ENCODE measurements around the gene NEUROD1.
"Not testable (repeated sequence)": the region's sequence is repeated elsewhere in the genome, so short reads cannot be mapped to it uniquely, and the experiment has no call there.

The NEUROD1 gene

DNA sequence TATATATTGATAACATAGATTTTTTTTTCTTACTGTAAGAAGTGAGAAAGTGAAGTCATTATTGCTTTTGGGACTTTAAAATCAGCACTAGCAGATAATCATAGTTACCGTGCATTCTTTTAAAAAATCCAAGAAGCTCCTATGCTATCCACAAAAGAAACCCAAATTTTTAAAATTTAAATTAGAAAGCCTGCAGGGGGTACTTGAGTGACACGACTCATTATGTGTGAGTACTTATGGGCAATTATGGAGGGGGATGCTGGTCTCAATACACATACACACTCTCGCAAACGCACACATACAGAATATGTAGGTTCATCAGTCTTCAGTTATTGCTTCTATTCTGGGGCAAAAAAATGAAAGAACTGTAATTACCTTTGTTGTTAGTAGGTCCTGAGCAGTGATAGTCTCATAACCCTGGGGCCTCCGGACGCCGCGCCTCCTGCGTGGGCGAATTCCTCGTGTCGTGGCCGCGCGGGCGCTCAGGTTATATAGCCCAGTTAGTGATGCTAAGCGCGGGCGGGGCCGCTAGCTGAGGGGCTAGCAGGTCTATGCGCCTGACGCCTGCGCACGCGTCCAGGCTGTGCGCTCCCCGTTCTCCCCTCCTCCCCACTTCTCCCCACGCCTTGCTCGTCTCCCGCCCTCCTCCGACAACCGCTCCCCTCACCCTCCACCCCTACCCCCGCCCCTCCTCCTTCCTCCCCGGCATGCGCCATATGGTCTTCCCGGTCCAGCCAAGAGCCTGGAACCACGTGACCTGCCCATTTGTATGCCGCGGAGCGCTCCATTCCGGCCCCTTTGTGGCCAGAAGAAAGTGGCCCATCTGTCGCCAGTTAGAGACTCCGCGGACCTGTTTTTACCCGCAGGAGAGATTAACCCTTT lies at the start of gene NEUROD1:
NEUROD1 (minus strand) TSS at position 463 of the 882 bp plus-strand sequence. CDS start 1,657 bp downstream, outside the sequence.
- DNase-seq, result peak; percentile 61

DNA sequence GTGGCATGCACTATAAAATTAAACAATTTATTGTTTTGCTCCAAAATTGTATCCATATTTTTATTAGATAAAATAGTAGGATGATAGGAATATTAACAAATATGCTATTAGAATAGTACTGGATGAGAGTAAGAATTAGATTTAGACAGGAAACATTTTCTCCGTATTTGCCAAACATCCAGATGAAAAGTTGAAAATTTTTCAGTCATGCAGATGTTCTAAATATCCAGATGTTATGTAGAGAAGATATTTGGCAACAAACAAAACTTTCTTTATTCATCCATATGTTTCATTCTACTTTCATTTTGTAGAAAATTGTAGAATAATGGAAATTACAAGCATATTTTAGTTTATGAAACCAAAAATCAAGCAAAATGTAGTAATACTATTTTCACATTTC lies 45.2 kb upstream of the NEUROD1 start:
- DNase-seq, result no peak

DNA sequence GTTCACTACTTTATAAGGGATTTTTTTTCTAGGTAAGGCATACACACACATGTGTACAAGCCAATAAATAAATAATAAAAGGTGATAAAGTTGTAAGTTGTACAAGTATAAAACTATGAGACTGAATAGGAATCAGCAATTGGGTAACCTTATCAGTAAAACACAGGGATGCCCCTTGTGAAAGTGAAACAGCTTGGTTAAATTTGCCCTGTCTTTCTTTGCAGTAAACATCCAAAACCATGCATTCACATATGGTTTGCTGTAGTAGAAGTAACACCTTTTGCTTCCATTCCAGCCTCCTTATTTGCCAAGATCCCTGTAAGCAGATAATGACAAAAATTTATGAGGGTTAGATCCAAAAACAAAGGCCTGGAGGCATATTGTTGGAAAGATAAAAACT lies 44.3 kb upstream of the NEUROD1 start:
- no peak for DNase-seq

DNA sequence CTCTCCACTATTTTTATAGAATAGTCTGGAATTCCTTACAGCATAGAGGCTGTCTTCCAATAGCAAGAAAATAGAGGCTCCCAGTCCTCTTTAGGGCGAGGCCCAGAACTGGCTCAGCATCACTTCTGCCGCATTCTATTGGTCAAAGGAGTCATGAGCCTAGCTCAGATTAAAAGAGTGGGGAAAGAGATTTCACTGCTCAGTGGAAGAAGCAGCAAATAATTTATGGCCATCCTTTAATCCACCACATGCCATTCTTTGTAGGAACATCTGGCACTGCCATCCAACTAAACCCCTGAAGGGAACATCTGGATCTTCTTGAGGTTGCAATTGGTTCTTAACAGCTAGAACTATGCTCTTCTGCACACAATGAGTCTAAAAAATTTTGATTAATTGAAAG lies 43.4 kb upstream of the NEUROD1 start:
- DNase-seq, result no peak

DNA sequence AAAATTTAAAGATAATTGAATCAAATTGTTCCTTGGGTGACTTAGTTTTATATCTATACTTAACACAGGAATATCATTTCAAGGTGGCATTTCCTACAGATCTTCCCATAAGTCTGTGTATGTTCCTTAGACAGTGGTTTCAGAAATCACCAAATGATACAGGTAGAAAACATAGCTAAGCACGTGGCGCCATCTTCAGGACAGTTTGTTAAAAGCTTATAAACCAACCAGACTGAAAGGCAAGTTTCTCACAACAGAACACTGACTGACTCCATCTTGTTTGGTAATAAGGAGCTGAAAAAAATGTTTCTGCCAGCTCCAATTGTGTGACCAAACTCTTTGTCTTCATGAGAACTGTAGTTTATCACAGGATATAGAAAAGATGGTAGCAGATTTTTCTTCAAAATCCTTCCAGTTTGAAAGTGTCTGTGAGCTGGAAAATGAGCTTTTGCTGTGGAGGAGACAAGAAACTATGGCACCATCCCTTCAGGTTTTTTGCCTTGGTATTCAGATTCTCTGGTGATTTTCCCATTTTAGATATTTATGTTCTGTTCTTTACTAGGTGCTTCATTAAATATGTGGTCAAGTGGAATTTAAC lies 34.8 kb upstream of the NEUROD1 start:
- DNase-seq, result peak; percentile 29

DNA sequence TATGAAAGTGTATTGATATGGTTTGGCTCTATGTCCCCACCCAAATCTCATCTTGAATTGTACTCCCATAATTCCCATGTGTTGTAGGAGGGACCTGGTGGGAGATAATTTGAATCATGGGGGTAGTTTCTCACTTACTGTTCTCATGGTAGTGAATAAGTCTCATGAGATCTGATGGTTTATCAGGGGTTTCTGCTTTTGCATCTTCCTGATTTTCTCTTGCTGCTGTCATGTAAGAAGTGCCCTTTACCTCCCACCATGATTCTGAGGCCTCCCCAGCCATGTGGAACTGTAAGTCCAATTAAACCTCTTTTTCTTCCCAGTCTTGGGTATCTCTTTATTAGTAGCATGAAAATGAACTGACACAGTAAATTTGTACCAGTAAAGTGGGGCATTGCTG lies 30.7 kb upstream of the NEUROD1 start:
- DNase-seq, result not testable (repeated sequence)

DNA sequence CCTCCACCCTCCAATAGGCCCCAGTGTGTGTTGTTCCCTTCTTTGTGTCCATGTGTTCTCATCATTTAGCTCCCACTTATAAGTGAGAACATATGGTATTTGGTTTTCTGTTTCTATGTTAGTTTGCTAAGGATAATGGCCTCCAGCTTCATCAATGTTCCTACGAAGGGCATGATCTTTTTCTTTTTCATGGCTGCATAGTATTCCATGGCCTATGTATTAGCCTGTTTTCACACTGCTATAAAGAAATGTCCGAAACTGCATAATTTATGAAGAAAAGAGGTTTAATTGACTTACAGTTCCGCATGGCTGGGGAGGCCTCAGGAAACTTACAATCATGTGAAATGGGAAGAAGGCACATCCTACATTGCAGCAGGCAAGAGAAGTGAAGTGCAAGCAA lies 22.2 kb upstream of the NEUROD1 start:
- DNase-seq, result not testable (repeated sequence)

DNA sequence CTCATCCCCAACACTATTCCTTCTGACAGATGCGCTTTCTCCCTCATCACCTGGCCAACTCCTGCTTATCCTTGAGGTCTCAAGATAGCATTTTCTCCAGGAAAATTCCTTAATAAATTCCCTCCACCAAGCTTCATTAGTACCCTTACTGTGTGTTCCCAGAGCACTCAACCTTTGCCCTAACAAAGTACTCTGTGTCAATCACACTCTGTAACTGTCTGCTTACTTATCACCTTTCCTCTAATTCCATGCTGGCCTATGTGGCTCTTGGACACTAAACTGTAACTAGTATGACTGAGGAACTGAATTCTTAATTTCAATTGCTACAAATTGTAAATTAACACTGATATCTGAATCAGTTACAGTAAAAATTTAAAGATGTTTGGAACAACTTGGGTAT lies 17.9 kb upstream of the NEUROD1 start:
- no peak for DNase-seq

DNA sequence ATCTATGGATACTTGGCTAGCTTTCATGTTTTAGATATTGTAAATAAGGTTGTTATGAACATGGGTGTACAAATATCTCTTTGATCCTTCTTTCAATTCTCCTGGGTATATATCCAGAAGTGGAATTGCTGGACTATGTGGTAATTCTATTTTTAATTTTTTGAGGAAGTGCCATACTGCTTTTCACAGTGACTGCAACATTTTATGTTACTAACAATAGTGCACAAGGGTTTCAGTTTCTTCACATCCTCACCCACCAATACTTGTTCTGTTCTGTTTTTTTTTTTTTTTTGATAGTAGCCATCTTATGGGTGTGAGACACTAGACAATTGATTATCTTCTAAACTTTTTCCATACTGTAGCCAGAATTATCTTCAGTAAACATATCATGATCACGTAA lies 17.3 kb upstream of the NEUROD1 start:
- DNase-seq, result no peak

DNA sequence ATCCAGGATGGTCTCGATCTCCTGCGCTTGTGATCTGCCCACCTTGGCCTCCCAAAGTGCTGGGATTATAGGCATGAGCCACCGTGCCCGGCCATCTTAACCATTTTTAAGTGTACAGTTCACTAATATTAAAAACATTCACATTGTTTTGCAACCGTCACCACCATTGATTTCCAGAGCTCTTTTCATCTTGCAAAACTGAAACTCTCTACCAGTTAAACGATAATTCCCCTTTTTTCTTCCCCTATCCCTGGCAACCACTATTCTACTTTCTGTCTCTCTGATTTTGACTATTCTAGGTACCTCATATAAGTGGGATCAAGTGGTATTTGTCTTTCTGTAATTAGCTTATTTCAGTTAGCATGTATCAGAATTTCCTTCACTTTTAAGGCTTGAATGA lies 16.8 kb upstream of the NEUROD1 start:
- DNase-seq, result no peak

DNA sequence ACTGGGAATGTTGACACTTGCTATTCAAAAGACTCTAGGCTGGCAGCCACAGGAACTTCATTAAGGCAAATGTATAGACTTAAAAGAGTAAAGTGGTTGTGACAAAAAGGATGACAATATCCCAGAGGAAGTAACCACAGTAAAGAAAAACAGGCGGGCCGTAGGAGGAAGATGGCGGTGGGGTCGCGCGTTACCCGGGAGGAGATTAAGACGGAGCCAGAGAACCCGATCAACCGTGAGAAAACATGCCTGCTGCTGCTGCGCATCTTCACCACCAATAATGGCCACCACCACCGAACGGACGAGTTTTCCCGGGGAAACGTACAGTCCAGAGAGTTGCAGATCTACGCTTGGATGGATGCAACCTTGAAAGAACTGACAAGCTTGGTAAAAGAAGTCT lies 14.0 kb upstream of the NEUROD1 start:
- DNase-seq, result no peak

DNA sequence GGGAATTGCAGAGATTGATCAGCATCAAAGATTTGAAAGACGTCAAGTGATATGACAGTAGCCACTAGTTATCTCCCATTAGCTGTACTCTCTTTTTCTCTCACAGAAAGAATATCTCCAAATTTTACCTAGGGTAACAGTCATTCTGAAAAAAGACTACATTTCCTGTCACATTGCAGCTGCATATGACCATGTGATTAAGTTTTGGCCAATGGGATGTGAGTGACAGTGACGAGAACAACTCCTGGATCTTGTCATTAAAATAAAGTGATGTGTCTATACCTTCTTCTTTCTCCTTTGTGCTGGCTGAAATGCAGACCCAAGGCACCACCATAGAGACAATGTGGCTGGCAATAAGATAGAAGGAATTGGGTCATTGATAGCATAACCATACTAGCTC lies 10.5 kb upstream of the NEUROD1 start:
- no peak for DNase-seq

DNA sequence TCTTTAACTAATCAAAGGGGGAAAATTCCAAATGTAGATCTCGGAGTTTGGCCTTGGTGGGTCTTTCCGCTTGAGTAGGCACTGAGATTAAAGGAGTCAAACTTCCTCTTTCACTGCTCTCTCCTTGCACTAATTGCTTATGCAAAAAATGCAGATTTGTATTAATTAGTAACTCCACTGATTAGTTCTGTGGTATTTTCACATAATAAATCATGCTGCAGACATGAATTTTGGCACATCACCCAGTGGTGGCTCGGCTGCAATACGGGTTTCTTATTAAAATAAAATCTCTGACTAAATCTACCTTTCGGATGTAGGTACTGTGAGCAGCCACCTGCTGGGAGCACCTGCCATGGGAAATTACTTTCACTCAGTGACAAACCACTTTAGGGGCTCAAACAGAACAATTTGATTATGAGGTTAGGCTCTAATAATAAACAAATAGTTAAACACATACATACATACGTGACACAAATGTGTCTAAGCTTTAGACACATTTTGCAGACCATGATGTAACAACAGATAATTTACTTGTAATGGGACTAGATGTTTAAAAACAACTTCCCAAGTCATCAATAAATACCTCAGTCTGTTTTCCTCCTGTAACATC lies 6.4 kb upstream of the NEUROD1 start:
- peak; percentile 31 for DNase-seq

DNA sequence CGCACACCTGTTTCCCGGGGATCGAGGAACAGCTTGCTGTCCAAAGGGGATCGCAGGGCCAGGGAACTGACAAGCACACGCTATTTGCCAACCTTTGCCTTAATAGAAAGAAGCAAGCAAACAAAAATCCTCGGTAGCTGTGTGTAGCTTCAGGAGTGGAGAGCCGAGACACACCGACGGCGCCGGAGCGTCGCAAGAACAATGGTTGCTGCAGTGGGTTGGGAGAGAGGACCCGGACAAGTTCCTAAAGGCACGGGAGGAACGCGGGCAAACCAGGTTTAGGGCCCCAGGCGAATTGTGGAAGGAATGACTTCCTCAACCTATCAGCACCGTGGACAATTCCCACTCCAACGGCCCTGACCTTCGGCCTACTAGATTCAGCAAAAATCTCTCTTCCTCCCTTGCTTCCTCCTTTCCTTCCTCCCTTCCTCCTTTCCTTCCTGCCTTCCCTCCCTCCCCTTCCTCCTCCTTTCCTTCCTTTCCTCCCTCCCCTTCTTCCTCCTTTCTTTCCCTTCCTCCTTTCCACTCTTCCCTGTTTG lies 4.9 kb upstream of the NEUROD1 start:
- no peak for DNase-seq

DNA sequence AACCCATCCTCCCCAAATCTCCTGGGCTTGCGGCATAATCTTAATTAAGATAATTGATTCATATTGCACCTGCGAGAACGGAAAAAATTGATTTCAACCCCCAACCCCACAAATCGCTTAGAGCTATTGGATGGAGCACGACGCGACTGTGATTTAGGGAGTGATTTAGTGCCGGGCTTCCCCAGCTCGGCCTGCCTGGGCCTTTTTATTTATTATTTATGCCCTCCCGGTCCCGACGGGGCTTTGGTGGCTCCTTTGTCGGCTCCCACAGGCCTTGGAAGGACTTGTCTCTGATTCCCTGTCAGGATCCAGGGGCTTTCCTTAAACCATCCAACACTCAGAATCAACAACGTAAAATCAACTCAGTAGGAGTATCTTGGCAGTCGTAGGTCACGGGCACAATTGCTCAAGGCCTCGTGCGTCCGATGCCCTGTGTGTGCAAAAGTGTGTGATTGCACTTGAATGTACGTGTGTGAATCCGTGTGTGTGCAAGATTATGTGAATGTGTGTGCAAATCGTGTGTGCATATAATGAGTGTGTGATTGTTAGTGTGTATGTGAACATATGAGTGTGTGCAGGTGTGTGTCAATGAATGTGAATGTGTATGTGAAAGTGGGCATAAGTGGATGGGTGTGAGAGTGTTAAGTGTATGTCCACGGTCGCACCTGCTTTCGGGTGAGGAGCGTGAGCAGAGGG lies 4.3 kb upstream of the NEUROD1 start:
- no peak for DNase-seq

DNA sequence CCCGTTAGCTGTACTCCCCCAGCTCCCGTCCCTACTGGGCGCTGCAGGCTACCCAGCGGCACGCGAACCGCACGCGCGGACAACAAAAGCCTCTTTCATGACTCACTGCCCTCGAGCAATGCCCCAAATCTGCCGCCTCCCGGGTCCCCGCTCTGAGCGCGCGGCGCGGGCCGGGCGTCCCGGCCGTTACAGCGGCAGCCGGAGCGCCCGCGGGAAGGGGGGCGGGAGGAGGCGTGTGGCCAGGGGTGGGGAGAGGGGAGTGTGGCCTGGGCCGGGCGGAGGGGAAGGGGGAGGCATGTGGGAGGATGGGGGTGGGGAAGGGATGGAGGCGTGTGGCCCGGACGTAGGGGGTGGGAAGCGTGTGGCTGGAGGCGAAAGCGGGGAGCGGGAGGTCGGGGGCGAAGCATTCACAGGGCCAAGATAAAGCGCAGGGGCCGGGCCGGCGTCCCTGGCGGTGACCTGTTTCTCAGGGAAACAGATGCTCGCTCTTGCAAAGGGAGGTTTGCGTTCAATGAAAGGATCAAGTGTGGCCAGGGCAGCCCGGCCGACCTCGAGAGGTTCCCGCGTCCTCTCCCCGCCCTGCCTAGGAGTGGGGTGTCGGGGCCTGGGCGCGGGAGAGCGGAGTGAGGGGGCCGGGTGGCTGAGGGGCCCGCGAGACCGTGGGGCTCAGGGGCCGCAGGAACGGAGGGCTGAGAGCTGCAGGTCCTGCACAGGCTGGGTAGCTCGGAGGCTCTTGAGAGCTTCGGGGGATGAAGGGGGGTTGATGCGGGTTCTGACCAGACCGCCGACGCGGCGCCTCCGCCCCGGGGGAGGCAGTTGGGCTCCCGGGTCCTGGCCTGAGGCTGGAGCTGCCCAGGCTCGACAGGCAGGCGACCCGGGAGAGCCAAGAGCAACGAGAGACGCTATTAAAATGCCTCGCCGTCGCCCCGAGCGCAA lies 3.5 kb upstream of the NEUROD1 start:
- no peak for DNase-seq

DNA sequence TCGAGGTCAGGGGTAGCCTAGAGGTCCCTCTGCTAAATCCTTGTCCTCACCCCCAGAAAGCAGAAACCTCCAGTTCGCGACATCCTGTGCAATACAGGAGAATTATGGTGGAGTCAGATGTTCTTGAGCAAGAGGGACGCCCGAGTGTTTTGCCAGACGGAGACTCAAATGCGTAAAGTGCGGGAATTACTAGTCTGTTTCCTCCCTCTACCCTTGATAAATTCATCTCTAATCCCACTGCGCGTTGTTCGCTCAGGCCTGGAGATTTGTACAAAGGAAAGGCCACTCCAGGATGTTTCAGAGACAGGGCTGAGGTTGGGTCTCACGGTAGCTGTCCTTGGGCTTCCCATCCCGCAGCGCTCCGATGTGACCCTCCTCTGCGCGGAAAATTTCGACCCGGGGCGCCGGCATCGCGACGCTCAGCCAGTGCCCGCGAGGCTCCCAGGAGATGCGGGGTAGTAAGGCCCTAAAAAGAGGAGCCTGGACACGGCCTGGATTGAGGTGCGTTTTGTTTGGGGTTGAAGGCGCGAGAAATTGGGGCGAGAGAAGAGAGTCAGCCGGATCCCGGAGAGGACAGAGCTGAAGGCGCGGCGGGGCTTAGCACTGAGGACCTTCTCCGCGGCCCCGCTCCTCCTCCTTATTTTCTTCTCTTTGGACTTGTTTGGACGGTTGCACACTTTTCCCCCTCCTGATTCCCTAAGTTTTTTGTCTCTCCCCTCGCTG lies 2.6 kb upstream of the NEUROD1 start:
- no peak for DNase-seq

DNA sequence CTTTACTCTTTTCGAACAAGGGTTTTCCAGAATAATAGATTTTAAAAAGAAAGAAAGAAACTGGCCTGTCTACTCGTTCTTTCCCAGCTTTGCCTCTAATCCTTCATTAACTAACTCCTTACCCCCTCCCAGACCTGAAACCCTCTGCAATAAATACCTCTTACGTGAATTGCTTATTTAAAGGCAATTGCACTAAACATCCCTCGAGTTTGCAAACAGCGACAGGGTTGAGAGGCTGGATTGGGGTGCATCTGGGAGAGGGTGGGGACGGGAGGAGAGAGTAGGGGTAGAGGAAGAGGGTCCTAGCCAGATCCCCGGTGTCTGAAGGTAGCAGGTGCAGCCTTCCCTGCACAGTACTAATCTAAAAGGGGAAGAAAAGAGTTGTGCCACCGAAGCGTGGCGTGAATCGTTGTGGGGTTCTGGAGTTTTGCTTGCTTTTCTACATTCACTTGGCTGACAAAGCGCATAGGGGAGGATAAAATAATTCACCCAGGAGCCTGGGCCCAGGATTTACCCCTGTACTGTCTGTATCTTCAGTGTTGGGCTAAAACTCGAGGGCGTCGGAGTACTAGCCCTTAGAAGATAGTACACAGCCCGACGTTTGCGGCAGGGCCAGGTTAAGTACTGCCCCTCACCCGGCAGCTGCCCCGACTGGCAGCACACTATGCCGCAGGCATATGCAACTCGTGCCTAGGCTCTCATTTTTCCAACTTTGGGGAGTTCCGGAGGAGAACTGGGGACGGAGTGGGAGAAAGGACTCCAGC lies 1.9 kb upstream of the NEUROD1 start:
- no peak for DNase-seq

DNA sequence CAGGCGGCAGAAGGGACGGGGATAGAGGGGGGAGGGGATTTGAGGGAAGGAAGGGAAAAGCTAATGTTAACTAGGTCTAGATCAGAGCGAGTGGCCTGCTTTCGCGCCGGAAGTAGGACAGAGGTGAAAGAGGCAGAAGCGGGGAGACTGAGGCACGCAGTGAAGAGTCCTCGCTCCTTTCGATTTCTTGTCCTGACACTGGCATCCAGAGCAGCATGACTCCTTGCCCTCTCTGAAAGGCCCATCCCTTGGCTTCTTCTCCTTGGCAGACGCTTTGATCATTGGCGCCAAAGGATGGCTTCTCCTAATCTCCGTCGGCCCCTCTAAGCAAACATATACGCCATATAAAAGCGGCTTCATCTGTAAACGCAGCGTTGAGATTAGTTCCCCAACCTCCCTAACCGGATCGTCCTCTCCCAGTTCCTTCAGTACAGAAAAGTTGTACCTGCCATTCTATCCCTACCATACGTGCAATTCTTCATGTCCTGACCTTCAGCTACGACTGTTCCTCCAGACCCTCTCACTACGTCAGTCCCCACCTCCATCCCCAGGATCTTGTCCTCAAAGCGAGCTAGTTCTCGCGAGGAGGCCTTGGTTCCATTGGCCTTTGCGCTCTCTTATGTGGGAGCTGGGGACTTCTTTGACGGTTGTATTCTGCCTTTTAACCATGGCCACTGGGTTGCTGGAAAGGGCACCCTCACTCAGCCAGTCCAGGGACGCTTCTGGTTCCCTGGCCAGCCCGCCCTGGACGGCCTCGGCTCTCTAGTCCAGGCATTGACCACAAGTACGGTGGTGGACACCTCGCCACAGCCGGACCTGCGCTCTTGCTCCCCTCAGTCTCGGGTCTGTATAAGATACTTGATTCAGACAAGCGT lies 857 bp upstream of the NEUROD1 start:
- no peak for DNase-seq

Data from NCI-H2081 treated with DMSO at 0.1 percent for 48 hours (cell line).